Measurements from ENCODE around the gene QRICH2.
"Not testable (repeated sequence)": the region's sequence is repeated elsewhere in the genome, so short reads cannot be mapped to it uniquely, and the experiment has no call there.

The QRICH2 gene

GRCh38 chr17:76265624-76266243, 42.3 kb downstream of the QRICH2 start:
- no peak for DNase-seq

DNA sequence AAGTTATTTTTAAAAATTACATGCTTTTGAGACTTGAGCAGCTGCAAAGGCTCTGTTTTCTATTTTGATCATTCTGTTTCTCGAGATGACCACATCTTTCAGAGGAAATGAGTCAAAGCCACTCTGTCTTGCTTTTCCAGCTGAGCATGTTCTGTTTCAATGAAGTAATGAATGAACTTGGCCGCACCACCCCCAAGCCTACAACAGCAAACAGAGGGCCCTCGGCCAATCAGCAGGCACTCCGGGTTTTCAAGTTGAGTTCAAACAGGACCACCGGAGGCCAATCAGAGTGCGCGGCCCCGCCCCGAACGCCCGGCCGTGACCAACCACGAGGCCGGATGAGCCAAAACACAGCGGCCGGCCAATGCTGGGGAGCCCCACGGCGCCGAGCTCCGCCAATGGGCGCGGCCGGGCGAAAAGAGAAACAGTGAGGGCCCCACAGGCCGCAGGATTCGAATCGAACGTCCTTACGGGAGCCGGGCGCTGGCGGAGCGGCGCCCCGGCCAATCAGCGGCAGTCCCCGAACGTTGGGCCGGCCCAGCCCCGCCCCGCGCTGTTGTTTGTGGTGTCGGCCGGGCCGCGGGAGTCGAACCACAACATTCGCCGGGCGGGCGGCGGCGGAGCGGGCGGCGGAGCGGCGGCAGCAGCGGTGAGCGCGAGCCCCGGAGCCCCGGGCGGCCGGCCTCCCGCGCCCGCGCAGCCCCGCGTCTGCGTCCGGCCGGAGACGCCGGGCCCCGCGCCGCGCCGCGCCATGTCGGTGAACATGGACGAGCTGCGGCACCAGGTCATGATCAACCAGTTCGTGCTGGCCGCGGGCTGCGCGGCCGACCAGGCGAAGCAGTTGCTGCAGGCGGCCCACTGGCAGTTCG, 43.1 kb downstream of the QRICH2 start, which contains the start of gene UBALD2:
Gene UBALD2, plus strand, starts transcription at position 594 of the 869 bp plus-strand sequence. Its CDS starts 158 bp downstream, at position 752.
- DNase-seq: peak; percentile 95

DNA sequence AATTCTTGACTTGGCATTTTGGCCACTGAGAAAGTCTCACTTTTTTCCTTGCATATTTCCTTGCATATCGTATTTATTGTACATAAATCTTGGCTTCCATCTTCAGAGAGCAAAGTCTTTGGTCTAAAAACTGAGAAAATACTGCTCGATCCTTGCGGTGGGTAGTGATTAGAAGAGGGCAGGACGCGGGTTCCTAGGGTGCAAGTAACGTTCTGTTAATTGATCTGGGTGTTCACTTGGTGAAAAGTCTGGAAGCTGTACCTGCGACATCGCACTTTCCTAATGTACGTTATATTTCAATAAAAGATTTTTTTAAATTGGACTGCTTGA, 43.7 kb downstream of the QRICH2 start:
- no peak for DNase-seq

- DNase-seq: no peak
Measured at GRCh38 chr17:76263896-76264295, 44.2 kb downstream of the QRICH2 start.

GRCh38 chr17:76262732-76263344, 45.2 kb downstream of the QRICH2 start:
- no peak for DNase-seq

- DNase-seq: no peak
Measured at GRCh38 chr17:76261421-76262215, 46.5 kb downstream of the QRICH2 start.

DNA sequence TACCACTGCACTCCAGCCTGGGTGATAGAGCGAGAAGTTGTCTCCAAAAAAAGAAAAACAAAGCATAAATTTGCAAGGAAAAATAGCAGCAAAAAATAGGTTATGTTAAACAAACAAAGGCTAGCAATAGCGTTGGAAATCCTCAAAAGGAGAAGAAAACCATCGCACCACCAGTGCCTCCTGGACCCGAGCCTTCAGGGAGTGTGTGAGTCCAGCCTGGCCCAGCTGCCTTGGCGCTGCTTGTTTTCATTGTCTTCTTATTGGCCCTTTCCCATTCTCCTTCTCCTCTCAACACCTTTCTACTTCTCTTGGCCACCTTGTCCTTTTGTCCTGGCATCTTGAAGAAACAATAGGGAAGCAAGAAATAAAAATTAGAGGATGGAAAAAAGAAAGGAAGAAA, 47.4 kb downstream of the QRICH2 start:
- no peak for DNase-seq

GRCh38 chr17:76260220-76260619, 47.9 kb downstream of the QRICH2 start:
- DNase-seq: no peak

GRCh38 chr17:76256430-76257050, 51.5 kb downstream of the QRICH2 start:
- not testable (repeated sequence) for DNase-seq

DNA sequence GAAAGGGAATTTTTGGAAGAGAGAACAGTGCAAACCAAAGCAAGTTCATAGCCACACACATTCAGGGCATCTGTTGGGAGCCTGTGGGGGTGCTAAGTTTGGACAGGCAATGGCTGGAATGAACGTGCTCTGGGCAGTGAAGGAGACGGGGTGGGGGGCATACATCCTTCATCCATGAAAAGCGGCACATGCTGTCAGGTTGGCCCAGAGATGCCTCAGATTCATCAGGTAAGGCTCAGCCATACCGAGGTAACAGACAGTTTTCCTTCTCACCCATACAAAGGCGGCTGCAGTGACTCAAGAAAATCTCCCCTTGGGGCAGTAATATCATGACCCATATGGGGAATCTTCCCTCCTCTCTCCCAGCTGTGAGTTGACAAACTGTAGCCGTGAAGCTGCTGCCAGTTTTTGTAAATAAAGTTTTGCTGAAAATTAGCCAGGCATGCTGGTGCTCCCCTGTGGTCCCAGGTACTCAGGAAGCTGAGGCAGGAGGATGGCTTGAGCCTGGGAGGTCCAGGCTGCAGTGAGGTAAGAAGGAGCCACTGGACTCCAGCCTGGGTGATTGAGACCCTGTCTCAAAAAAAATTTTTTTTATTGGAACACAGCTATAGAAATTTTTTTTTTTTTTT, 52.2 kb downstream of the QRICH2 start:
- no peak for DNase-seq

DNA sequence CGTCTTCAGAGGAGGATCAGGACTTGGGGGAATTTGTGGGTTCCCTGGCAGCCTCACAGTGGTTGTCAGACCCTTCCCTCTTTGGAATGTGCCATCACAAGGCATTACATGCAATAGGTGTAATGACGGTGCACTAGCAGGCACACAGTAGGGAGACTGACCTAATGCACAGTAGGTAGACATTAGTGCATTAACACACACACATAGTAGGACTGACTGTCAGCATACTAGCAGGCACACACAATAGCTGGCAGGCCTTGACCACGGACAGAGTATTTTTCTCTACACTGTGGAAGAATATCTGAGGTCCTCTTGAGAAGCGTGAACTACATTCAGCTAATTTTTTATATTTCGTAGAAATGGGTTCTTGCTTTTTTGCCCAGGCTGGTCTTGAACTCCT, 53.8 kb downstream of the QRICH2 start:
- no peak for DNase-seq

- no peak for DNase-seq
Measured at GRCh38 chr17:76253841-76254240, 54.2 kb downstream of the QRICH2 start.

GRCh38 chr17:76252967-76253766, 54.9 kb downstream of the QRICH2 start:
- not testable (repeated sequence) for DNase-seq

DNA sequence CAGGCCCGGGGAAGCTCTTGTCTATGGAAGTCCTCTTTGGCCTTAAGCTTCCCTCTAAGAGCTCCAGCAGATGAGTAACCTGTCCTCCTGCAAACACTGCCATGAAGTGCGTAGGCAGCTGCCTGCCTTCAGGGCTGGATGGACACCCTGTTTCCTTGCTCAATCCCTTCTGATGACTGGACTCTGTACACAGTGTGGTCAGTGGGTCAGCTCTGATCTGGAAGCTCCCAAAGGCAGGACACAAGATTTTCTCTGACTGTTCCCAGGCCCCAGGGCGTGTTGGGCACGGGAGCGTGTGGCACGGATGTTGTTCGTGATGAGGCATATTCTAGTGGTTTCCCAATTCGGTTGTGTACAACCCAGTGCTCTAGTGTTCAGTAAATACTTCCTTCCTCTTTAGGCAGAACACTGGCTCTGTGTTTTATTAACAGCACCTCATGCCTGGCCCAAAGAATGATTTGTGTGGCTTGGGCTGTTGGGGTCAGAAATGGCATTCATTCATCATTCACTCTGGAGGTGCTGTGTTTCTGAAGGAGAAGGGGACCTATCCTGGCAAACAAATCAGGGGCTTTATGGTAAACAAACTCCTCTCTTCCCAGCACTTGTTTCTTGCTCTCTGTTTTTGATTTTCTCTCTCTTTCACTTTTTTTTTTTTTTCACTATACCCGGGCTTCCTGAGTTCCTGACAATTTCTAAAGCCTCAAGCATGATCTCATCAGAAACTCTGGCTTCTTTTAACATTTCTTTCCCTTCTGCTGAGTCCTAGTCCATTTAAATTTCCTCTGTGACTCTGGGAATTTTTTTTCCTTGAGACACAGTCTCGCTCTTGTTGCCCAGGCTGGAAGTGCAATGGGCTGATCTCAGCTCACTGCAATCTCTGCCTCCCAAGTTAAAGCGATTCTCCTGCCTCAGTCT, 55.8 kb downstream of the QRICH2 start:
- DNase-seq: no peak

GRCh38 chr17:76251478-76252039, 56.5 kb downstream of the QRICH2 start:
- no peak for DNase-seq

DNA sequence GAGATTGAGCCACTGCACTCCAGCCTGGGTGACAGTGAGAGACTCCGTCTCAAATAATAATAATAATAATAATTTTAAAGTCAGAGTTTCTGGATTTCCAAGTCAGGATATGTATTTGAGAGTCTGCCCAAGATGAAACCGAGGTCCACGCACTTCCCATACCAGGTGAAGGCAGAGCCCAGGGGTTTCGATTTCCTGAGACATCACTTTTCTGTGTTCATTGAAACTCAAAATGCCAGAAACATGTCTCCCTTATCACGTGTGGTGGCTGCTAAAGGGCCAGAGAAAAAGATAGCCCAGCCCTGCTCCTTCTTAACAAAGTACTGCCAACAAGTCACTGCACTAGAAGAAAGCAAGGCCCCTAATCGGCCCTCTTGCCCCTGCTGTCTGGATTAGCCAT, 57.9 kb downstream of the QRICH2 start:
- DNase-seq: no peak

GRCh38 chr17:76248013-76248782, 59.9 kb downstream of the QRICH2 start:
- no peak for DNase-seq

DNA sequence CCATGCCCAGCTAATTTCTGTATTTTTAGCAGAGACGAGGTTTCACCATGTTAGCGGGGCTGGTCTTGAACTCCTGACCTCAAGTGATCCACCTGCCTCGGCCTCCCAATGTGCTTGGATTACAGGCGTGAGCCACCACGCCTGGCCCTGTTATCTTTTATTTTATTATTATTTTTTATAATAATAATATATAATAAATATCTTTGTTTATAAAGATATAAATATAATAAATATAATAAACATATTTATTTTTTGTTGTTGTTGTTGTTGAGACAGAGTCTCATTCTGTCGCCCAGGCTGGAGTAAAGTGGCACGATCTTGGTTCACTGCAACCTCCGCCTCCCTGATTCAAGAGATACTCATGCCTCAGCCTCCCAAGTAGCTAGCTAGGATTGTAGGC, 60.8 kb downstream of the QRICH2 start:
- no peak for DNase-seq
